Measurements from ENCODE around the gene DAB2.

GRCh38 chr5:39333104-39333503 is 91.7 kb downstream of the DAB2 start:
- no peak for TF ChIP-seq EZH2 (IDR thresholded peaks at IDR 0.05; ENCODE audit: insufficient read depth, poor library complexity, severe bottlenecking)
- TF ChIP-seq EZH2phosphoT487 (IDR thresholded peaks at IDR 0.05; ENCODE audit: insufficient read depth, low read depth), result no peak
